ENCODE results near the gene TMEM101. TPM values are rescaled to one million over a fixed set of nuclear protein-coding genes. Genes with fewer than 3 reads are reported as not detected.

The TMEM101 gene
- total and polyA plus RNA-seq, 2 of the 8 experiments (the other 6 are each of a cell fraction or from before 2014, with no cell fraction given), result 16.1 to 44.7 TPM

- no peak for TF ChIP-seq SIN3A (conservative IDR thresholded peaks at IDR 0.05 in 1 of 2, IDR thresholded peaks at IDR 0.05 in 1 of 2; ENCODE audit: low read depth in 1 of 2, low read length in 2 of 2)
- TF ChIP-seq CTBP2 (IDR thresholded peaks at IDR 0.05; ENCODE audit: borderline replicate concordance, insufficient read depth, insufficient read length, low read length), result no peak
Observed at GRCh38 chr17:43976963-43977837, 37.6 kb downstream of the TMEM101 start (continued).

Data from H1 (cell line).